Esophagus (tissue), 2 donors: ENCODE results near the gene PRR12. TPM values are rescaled to one million over a fixed set of nuclear protein-coding genes. Genes with fewer than 3 reads are reported as not detected.

Experiments used
- H3K27ac ChIP-seq, 2 donors: one replicate each; pipeline ENCODE4 v1.5.1; 2013; ENCODE audit warnings: low read depth in 2 of 2, mild to moderate bottlenecking in 2 of 2, inconsistent platforms in 1 of 2, low read length in 1 of 2, moderate library complexity in 1 of 2
- H3K27me3 ChIP-seq, 2 donors: one replicate each; pipeline ENCODE4 v1.6.1; 2013; ENCODE audit warnings: low read length in 2 of 2, control low read depth in 1 of 2, mild to moderate bottlenecking in 1 of 2; ENCODE audit not compliant: insufficient read depth in 2 of 2, control insufficient read depth in 1 of 2
- H3K36me3 ChIP-seq, 2 donors: one replicate each; pipeline ENCODE4 v1.6.1; 2013; ENCODE audit warnings: low read length in 1 of 2; ENCODE audit not compliant: control insufficient read depth in 2 of 2, insufficient read depth in 2 of 2
- H3K4me1 ChIP-seq, 2 donors: one replicate each; pipeline ENCODE4 v1.6.1; 2013; ENCODE audit warnings: low read length in 1 of 2; ENCODE audit not compliant: control insufficient read depth in 2 of 2, insufficient read depth in 2 of 2
- H3K4me3 ChIP-seq, 2 donors: one replicate each; pipeline ENCODE4 v1.5.1; 2013; ENCODE audit warnings: low read length in 2 of 2, mild to moderate bottlenecking in 2 of 2, low read depth in 1 of 2, moderate library complexity in 1 of 2
- H3K9me3 ChIP-seq, 2 donors: one replicate each; pipeline ENCODE4 v1.6.1; 2013; ENCODE audit warnings: mild to moderate bottlenecking in 2 of 2, low read depth in 1 of 2, low read length in 1 of 2, moderate library complexity in 1 of 2; ENCODE audit not compliant: control insufficient read depth in 2 of 2, insufficient read depth in 1 of 2
- WGBS, 2 donors: extraction: QIAGEN DNeasy Blood & Tissue Kit; methylation state at CpG; one replicate each; pipeline ENCODE4 v1.1.7; 2013; 5-methylcytosine and 5-hydroxymethylcytosine counted together
- polyA plus RNA-seq, 2 donors: library from polyadenylated mRNA; stranded (reverse); fragments of 200-250 nt; gene quantifications; one replicate each; pipeline ENCODE4 v1.2.3, GENCODE V29; 2013
- donor health status: healthy with polysubstance abuse.
- donor health status: Bipolar disorder and iron deficiency.

The PRR12 gene, protein sequence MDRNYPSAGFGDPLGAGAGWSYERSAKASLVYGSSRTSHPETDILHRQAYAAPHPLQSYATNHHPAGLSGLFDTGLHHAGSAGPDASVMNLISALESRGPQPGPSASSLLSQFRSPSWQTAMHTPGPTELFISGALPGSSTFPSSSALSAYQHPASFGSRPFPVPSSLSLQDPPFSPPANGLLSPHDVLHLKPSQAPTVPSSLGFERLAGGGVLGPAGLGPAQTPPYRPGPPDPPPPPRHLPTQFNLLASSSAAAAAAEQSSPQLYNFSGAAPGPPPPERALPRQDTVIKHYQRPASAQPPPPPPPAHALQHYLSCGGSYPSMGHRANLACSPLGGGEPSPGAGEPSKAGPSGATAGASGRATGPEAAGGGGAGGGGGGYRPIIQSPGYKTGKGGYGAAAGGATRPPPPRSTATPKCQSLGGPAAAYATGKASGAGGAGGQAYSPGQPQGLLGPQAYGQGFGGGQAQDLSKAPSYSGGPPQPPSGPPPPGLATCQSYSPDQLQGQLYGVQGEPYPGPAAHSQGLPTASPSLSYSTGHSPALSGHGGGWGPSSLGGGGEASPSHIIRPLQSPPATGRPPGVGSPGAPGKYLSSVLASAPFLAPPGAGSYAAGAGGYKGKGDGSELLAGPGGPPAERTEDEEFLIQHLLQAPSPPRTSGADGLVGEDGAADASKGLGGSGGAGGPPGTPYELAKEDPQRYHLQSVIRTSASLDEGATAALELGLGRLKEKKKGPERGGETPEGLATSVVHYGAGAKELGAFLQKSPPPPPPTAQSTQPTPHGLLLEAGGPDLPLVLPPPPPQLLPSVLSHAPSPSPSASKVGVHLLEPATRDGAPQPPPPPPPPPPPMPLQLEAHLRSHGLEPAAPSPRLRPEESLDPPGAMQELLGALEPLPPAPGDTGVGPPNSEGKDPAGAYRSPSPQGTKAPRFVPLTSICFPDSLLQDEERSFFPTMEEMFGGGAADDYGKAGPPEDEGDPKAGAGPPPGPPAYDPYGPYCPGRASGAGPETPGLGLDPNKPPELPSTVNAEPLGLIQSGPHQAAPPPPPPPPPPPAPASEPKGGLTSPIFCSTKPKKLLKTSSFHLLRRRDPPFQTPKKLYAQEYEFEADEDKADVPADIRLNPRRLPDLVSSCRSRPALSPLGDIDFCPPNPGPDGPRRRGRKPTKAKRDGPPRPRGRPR (N-terminal part only)
- 10 to 100 TPM in 1 of 2 donors, 1 to 10 TPM in 1; 4.8 to 11.2 TPM for polyA plus RNA-seq

DNA sequence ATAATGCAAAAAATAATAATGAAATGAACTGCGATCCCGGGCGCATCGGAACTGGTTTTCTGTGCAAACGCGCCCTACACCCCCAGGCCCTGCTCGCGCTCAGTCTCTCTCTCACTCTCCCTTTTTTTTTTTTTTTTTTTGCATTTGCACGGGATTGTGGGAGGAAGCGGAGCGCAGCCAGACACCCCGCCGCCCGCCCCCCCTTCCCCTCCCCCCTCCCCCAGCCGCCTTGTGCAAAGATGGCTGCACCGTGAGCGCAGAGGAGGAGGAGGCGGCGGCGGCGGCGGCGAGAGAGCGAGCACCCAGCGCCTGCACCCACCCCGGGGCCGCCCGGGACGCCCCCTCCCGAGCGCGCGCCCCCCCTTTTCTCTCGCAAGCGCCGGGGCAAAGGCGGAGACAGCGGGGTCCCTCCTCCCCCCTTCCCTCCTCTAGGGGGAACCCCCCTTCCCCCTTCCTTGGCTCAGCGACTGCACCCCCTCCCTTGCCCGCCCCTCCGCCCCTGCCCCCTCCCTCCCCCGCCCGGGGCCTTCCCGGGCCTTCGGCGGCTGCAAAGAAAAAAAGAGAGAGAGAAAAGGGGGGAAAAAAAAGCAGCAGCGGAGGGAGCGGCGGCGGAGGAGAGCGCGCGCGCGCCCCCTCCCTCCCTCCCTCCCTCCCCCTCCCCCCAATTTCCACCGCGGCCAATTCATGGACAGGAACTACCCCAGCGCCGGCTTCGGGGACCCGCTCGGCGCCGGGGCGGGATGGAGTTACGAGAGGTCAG lies at the start of gene PRR12:
PRR12 (plus strand) TSS at position 212 of the 760 bp plus-strand sequence; CDS start at position 685, 473 bp downstream.
- peaks cover 0 to 12% of the 10 kb centered on the region in 2 donors for H3K36me3 ChIP-seq
- peaks cover 3% of the 10 kb centered on the region in 2 donors for H3K4me1 ChIP-seq
- WGBS, 2 donors, result 0% methylated on average over 24 to 51 of the region's 66 CpGs
- peak within 1 kb of the TSS; percentile 92 to 96 for H3K27ac ChIP-seq
- no peaks in the 10 kb centered on the region for H3K9me3 ChIP-seq
- peak within 1 kb of the TSS; percentile 68 to 77 for H3K4me3 ChIP-seq
- H3K27me3 ChIP-seq, result no peaks in the 10 kb centered on the region

DNA sequence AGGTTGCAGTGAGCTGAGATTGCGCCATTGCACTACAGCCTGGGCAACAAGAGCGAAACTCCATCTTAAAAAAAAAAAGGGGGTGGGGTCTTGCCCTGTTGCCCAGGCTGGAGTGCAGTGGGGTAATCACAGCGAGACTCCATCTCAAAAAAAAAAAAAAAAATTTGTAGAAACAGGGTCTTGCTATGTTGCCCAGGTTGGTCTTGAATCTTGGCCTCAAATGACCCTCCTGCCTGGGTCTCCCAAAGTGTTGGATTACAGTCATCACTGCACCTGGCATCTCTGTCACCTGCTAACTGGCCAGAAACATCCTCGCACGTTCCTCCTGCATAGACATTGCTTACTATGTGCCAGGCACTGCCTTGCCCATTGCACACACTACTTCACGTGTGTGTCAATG lies 49.1 kb upstream of the PRR12 start:
- H3K4me1 ChIP-seq, result no peaks in the 10 kb centered on the region
- no peak overlapping the region for H3K27ac ChIP-seq
- no peaks in the 10 kb centered on the region for H3K9me3 ChIP-seq
- peaks cover 0 to 2% of the 10 kb centered on the region in 2 donors for H3K36me3 ChIP-seq
- H3K27me3 ChIP-seq, result no peaks in the 10 kb centered on the region
- no peak overlapping the region for H3K4me3 ChIP-seq
- WGBS, 2 donors, result 89 to 91% methylated on average over 6 of the region's 6 CpGs

DNA sequence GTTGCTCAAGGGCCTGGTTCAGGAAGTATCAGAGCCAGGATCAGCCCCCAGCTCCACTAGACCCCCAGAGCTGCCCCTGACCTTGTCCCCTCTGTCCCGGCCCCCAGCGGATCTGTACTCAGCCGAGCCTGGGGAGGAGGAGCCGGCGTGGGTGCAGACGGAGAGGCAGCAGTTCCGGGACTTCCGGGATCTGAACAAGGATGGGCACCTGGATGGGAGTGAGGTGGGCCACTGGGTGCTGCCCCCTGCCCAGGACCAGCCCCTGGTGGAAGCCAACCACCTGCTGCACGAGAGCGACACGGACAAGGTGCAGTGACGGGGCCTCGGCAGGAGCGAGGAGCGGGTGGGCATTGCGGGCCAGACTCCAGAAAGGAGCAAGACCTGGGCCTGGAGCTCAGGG lies 48.5 kb upstream of the PRR12 start:
- peaks cover 0 to 2% of the 10 kb centered on the region in 2 donors for H3K36me3 ChIP-seq
- H3K27ac ChIP-seq, result no peak overlapping the region
- no peaks in the 10 kb centered on the region for H3K9me3 ChIP-seq
- 94 to 95% methylated on average over 16 of the region's 16 CpGs for WGBS, 2 donors
- H3K4me3 ChIP-seq, result no peak overlapping the region
- no peaks in the 10 kb centered on the region for H3K4me1 ChIP-seq
- H3K27me3 ChIP-seq, result no peaks in the 10 kb centered on the region

- Histone ChIP-seq H3K4me3 (no peak overlapping the region), H3K9me3 (no peaks in the 10 kb centered on the region), H3K36me3 (peaks cover 0 to 2% of the 10 kb centered on the region in 2 donors), H3K27ac (no peak overlapping the region), H3K4me1 (no peaks in the 10 kb centered on the region), H3K27me3 (no peaks in the 10 kb centered on the region)
- 92 to 93% methylated on average over 11 to 14 of the region's 14 CpGs for WGBS, 2 donors
Observed at GRCh38 chr19:49543032-49543431, 48.0 kb upstream of the PRR12 start.

GRCh38 chr19:49544154-49544553 lies 46.8 kb upstream of the PRR12 start:
- no peak overlapping the region for H3K27ac ChIP-seq
- 78 to 79% methylated on average over 5 of the region's 5 CpGs for WGBS, 2 donors
- H3K27me3 ChIP-seq, result no peaks in the 10 kb centered on the region
- H3K9me3 ChIP-seq, result no peaks in the 10 kb centered on the region
- H3K36me3 ChIP-seq, result peaks cover 0 to under 1% of the 10 kb centered on the region in 2 donors
- H3K4me1 ChIP-seq, result no peaks in the 10 kb centered on the region
- H3K4me3 ChIP-seq, result no peak overlapping the region

DNA sequence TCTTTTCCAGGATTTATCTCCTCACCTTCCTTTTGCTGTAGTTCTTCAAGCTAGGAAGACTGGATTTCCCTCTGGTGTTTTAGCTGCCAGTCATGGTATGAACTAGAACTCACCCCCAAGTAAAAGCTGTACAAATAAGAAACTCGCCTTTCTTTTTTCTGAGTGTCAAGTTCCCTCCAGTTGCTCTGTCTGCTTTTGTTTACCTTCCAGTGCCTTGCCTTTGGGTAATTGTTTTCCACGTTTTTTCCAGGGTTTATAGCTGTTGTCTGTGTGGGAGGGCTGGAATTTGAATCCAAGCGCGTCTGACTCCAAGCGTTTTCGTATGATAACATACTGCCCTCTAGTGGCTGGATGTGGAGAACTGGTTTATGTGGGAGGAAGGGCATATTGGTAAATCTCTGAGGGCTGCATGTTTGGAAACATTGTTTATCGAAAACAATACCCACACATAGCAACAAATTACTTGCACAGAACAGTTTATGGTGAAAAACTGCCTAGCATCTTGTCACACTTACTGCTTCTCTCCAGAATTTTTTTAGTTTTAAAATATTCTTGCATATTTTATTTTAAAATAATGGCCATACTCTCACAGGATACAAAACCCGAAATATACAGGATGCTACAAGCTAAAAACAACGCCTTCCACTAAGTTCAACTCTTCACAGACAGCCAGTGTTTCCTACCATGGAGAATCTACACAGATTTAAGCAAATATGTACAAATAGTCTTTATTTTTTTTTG lies 44.0 kb upstream of the PRR12 start:
- Histone ChIP-seq H3K4me3 (no peak overlapping the region), H3K9me3 (no peaks in the 10 kb centered on the region), H3K27ac (no peak overlapping the region), H3K36me3 (no peaks in the 10 kb centered on the region), H3K27me3 (no peaks in the 10 kb centered on the region), H3K4me1 (no peaks in the 10 kb centered on the region)
- 7 to 8% methylated on average over 9 of the region's 9 CpGs for WGBS, 2 donors

DNA sequence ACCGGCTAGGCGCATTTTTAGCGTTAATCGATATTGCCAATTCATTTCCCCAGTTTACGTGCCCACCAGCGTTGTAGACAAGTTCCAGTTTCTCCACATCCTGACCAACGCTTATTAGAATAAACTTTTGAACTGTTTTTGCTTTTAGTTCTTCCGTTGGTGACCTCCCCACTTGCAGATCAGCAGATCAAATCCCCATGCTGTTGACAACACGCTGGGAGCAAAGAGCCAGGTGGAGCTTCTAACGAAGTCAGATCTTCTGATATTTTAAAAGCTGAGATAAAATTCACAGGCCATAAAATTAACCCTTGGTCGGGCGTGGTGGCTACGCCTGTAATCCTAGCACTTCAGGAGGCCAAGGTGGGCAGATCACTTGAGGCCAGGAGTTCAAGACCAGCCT lies 41.9 kb upstream of the PRR12 start:
- Histone ChIP-seq H3K9me3 (no peaks in the 10 kb centered on the region), H3K27ac (no peak overlapping the region), H3K27me3 (no peaks in the 10 kb centered on the region), H3K4me1 (peaks cover 0 to 3% of the 10 kb centered on the region in 2 donors), H3K4me3 (no peak overlapping the region), H3K36me3 (no peaks in the 10 kb centered on the region)
- WGBS, 2 donors, result 59 to 67% methylated on average over 13 of the region's 13 CpGs

DNA sequence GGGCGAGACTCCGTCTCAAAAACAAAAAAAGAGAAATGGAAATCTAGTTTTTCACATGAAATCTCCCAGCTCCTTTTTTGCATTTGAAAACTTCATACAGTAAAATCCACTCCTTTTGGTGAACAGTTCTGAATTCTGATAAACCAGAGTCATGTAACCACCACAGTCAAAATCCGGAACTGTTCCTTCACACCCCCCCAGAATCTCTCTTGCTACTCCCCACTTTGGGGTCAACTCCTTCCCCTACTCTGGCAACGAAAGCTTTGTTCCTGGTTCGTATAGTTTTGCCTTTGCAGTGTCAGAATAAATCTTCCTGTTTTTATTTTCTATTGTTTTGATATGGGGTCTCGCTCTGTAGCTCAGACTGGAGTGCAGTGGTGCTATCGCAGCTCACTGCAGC lies 39.5 kb upstream of the PRR12 start:
- Histone ChIP-seq H3K27ac (no peak overlapping the region), H3K4me3 (no peak overlapping the region), H3K4me1 (peaks cover 0 to 3% of the 10 kb centered on the region in 2 donors), H3K36me3 (peaks cover 0 to 8% of the 10 kb centered on the region in 2 donors), H3K9me3 (no peaks in the 10 kb centered on the region), H3K27me3 (no peaks in the 10 kb centered on the region)
- 90 to 95% methylated on average over 7 of the region's 7 CpGs for WGBS, 2 donors
